HG02798 (cell line): ENCODE measurements around the gene TNFAIP6.
"Not testable (repeated sequence)": the region's sequence is repeated elsewhere in the genome, so short reads cannot be mapped to it uniquely, and the experiment has no call there.

Source experiments
- ATAC-seq: cut with Tn5 transposase; IDR thresholded peaks from one replicate; pipeline ENCODE4 v1.9.1; 2021; ENCODE audit warnings: mild to moderate bottlenecking; ENCODE audit not compliant: unreplicated experiment, poor library complexity

TNFAIP6 gene

GRCh38 chr2:151357359-151357758, at the start of gene TNFAIP6:
Gene TNFAIP6, plus strand, starts transcription at chr2:151357592. Its CDS starts 75 bp downstream, at chr2:151357667.
- ATAC-seq, result no peak

- ATAC-seq, result not testable (repeated sequence)
Measured at GRCh38 chr2:151310313-151310712, 47.1 kb upstream of the TNFAIP6 start.

- ATAC-seq, result not testable (repeated sequence)
Measured at GRCh38 chr2:151312440-151312839, 45.0 kb upstream of the TNFAIP6 start.

- ATAC-seq, result no peak
Measured at GRCh38 chr2:151315381-151315903, 42.0 kb upstream of the TNFAIP6 start.

- no peak for ATAC-seq
Measured at GRCh38 chr2:151325581-151326095, 31.8 kb upstream of the TNFAIP6 start.

GRCh38 chr2:151326554-151326953, 30.8 kb upstream of the TNFAIP6 start:
- no peak for ATAC-seq

GRCh38 chr2:151329998-151330397, 27.4 kb upstream of the TNFAIP6 start:
- ATAC-seq, result no peak

GRCh38 chr2:151333083-151333482, 24.3 kb upstream of the TNFAIP6 start:
- ATAC-seq, result no peak

- no peak for ATAC-seq
Measured at GRCh38 chr2:151334082-151334815, 23.1 kb upstream of the TNFAIP6 start.

- no peak for ATAC-seq
Measured at GRCh38 chr2:151336863-151337371, 20.5 kb upstream of the TNFAIP6 start.

- ATAC-seq, result no peak
Measured at GRCh38 chr2:151337643-151338042, 19.7 kb upstream of the TNFAIP6 start.

GRCh38 chr2:151338115-151338514, 19.3 kb upstream of the TNFAIP6 start:
- ATAC-seq, result no peak

GRCh38 chr2:151343073-151343472, 14.3 kb upstream of the TNFAIP6 start:
- ATAC-seq, result no peak

- ATAC-seq, result not testable (repeated sequence)
Measured at GRCh38 chr2:151344191-151344590, 13.2 kb upstream of the TNFAIP6 start.

- no peak for ATAC-seq
Measured at GRCh38 chr2:151344906-151345305, 12.5 kb upstream of the TNFAIP6 start.

GRCh38 chr2:151347294-151347693, 10.1 kb upstream of the TNFAIP6 start:
- ATAC-seq, result no peak

GRCh38 chr2:151347906-151348305, 9.5 kb upstream of the TNFAIP6 start:
- no peak for ATAC-seq

- ATAC-seq, result no peak
Measured at GRCh38 chr2:151350579-151351195, 6.7 kb upstream of the TNFAIP6 start.

GRCh38 chr2:151353995-151354394, 3.4 kb upstream of the TNFAIP6 start:
- ATAC-seq, result no peak

- ATAC-seq, result no peak
Measured at GRCh38 chr2:151354807-151355206, 2.6 kb upstream of the TNFAIP6 start.
